Left ventricle myocardium inferior (tissue), 1 donor: ENCODE measurements around the gene POLR1E. TPM values are rescaled to one million over a fixed set of nuclear protein-coding genes. Genes with fewer than 3 reads are reported as not detected.

Experiments
- DNase-seq: peaks from one replicate; pipeline ENCODE4 v3.0.0-alpha.2; 2020
- H3K27ac ChIP-seq: fragments of 200-600 bp; replicated peaks from 2 replicates; pipeline ENCODE4 v1.8.0; 2021
- H3K27me3 ChIP-seq: fragments of 200-600 bp; 2 replicates; pipeline ENCODE4 v1.8.0; 2021; ENCODE audit warnings: low read depth
- H3K36me3 ChIP-seq: fragments of 200-600 bp; 2 replicates; pipeline ENCODE4 v1.8.0; 2021
- H3K4me1 ChIP-seq: fragments of 200-600 bp; 2 replicates; pipeline ENCODE4 v1.8.0; 2021
- H3K4me3 ChIP-seq: fragments of 200-600 bp; 2 replicates; pipeline ENCODE4 v1.8.0; 2021; ENCODE audit warnings: mild to moderate bottlenecking, moderate library complexity
- H3K9me3 ChIP-seq: fragments of 200-600 bp; replicated peaks from 2 replicates; pipeline ENCODE4 v1.8.0; 2021
- intact Hi-C: fragments of 100-400 bp; cut with micrococcal nuclease; formaldehyde crosslinking; loops from one replicate; pipeline ENCODE4 v1.11.0; 2022
- total RNA-seq: library from RNA; stranded (reverse); fragmentation: NEBNext Ultra II Directional; extraction: Animal tissue kit (Norgen Biotek cat#: 25700); gene quantifications from one replicate; pipeline ENCODE4 v1.2.1, GENCODE V29; 2021
- TF ChIP-seq, protein P1 (sequence below): fragments of 200-600 bp; IDR thresholded peaks from 2 replicates; pipeline ENCODE4 v1.8.0; 2021; ENCODE audit warnings: antibody characterized with exemption, mild to moderate bottlenecking, borderline replicate concordance
- donor health status: DM: no; HTN: yes; CAD: no; lungs with severe emphysema.

Gene POLR1E
- total RNA-seq, 1 donor from 2014 or later: 15.8 TPM

DNA sequence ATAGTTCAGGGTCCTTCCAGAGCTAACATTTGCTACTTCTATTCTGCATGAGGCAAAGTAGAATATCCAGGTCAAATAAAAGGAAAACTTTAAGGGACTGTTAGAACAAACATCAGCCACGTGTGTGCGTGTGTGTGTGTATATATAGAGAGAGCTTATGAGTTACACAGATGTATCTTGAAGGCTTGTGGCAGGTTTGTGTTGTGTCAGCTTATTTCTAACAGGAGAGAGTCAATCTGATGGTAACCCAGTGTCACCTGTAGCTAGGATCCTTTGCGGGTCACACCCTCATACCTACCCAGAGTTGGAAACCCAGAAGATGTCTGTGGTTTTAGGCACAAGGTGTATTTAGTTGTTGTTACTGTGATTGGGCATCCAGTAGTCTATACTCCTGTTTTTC lies 12.7 kb downstream of the POLR1E start:
- H3K27me3 ChIP-seq: no peaks in the 10 kb centered on the region
- no peak overlapping the region for H3K4me3 ChIP-seq
- no peaks in the 10 kb centered on the region for H3K9me3 ChIP-seq
- peaks cover 92% of the 10 kb centered on the region for H3K36me3 ChIP-seq
- no peaks in the 10 kb centered on the region for H3K4me1 ChIP-seq
- TF ChIP-seq, protein P1, sequence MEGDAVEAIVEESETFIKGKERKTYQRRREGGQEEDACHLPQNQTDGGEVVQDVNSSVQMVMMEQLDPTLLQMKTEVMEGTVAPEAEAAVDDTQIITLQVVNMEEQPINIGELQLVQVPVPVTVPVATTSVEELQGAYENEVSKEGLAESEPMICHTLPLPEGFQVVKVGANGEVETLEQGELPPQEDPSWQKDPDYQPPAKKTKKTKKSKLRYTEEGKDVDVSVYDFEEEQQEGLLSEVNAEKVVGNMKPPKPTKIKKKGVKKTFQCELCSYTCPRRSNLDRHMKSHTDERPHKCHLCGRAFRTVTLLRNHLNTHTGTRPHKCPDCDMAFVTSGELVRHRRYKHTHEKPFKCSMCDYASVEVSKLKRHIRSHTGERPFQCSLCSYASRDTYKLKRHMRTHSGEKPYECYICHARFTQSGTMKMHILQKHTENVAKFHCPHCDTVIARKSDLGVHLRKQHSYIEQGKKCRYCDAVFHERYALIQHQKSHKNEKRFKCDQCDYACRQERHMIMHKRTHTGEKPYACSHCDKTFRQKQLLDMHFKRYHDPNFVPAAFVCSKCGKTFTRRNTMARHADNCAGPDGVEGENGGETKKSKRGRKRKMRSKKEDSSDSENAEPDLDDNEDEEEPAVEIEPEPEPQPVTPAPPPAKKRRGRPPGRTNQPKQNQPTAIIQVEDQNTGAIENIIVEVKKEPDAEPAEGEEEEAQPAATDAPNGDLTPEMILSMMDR: no peak
- intact Hi-C loops: loop anchor here (10.0 kb wide), 1 partner anchor 64 kb away; no protein-coding TSS in a partner anchor
- H3K27ac ChIP-seq: no peak overlapping the region
- no peak for DNase-seq

DNA sequence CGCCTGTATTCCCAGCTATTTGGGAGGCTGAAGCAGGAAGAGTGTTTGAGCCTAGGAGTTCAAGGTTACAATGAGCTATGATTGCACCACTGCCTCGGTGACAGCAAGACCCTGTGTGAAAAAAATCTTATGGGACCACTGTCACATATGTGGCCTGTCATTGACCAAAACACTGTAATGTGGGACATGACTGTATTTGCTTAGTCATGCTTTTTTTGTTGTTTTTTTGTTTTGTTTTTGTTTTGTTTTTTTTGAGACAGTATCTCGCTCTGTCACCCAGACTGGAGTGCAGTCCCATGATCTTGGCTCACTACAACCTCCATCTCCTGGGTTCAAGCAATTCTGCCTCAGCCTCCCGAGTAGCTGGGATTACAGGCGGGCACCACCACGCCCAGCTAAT lies 13.5 kb downstream of the POLR1E start:
- no peak overlapping the region for H3K27ac ChIP-seq
- H3K36me3 ChIP-seq: peaks cover 92% of the 10 kb centered on the region
- TF ChIP-seq, protein P1: no peak
- DNase-seq: no peak
- no peak overlapping the region for H3K4me3 ChIP-seq
- intact Hi-C loops: loop anchor here (10.0 kb wide), 1 partner anchor 64 kb away; no protein-coding TSS in a partner anchor
- H3K9me3 ChIP-seq: no peaks in the 10 kb centered on the region
- no peaks in the 10 kb centered on the region for H3K4me1 ChIP-seq
- no peaks in the 10 kb centered on the region for H3K27me3 ChIP-seq

DNA sequence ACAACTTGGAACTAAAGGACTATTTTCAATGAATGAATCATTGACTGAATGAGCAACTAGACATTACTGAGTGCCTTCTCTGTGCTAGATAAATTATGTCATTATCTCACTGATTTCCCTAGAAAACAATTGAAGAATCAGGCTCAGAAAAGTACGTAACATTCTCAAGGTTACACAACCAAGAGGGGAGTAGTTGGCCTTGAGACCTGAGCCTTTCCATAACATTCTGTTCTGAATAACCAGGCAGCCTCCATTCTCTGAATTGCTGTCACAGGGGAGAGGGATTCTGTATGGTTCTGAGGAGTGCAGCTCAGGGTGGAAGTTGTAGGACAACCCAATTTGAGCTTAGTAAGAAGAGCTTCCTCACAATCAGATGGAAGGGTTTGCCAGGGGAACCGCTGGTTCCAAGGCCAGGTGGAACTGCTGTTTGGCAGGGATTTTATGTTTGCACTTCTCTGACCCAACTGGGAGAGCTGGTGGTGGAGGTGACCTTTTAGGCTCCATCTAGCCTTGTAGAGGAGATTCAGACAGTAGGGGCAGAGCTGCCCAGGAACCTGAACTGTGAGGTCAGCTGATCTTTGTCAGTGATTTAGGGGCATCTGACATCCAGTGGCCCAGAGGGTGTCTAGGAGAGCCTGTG lies 16.3 kb downstream of the POLR1E start:
- Histone ChIP-seq H3K4me1 (no peaks in the 10 kb centered on the region), H3K27ac (no peak overlapping the region), H3K36me3 (peaks cover 75% of the 10 kb centered on the region), H3K4me3 (no peak overlapping the region), H3K27me3 (no peaks in the 10 kb centered on the region), H3K9me3 (no peaks in the 10 kb centered on the region)
- TF ChIP-seq, protein P1: no peak
- intact Hi-C loops: no loop called here
- DNase-seq: no peak

DNA sequence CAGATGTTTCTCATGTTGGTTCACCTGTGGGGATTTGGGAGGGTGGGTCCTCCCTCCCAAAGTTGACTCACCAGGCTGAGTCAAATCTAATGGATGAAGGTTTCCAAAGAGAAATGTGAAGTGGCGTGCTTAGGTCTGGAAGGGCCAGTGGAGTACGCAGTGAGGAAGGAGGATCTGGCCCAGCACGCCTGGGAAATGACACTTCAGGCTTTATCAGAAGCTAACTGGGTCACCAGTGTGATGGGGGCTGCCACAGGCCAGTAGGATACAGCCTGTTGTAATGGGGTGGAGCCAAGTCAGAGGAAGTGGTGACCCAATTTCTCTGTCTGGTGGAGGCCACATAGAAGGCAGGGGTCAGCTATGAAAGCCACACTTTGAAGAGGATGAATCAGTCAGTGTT lies 18.0 kb downstream of the POLR1E start:
- Histone ChIP-seq H3K4me3 (no peak overlapping the region), H3K27me3 (no peaks in the 10 kb centered on the region), H3K9me3 (no peaks in the 10 kb centered on the region), H3K27ac (no peak overlapping the region), H3K36me3 (peaks cover 67% of the 10 kb centered on the region), H3K4me1 (no peaks in the 10 kb centered on the region)
- no peak for DNase-seq
- TF ChIP-seq, protein P1: no peak
- intact Hi-C loops: no loop called here

DNA sequence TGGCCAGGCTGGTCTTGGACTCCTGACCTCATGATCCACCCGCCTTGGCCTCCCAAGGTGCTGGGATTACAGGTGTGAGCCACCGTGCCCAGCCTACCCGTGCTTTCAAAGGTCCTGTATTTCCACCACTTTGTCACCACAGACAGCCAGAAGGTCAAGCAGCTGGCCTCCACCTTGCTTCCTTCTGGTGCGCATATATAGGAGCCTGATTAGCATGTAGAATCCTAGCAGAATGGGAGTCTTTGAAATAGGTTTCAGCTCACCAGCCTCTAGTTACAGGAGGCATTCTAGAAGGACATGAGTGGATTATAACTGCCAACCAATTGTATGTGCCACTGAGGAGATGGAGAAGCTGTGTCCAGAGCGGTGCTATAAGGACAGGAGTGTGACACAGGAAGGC lies 18.9 kb downstream of the POLR1E start:
- intact Hi-C loops: no loop called here
- H3K4me1 ChIP-seq: no peaks in the 10 kb centered on the region
- DNase-seq: no peak
- H3K9me3 ChIP-seq: no peaks in the 10 kb centered on the region
- no peak overlapping the region for H3K4me3 ChIP-seq
- no peak overlapping the region for H3K27ac ChIP-seq
- H3K36me3 ChIP-seq: peaks cover 58% of the 10 kb centered on the region
- TF ChIP-seq, protein P1: no peak
- H3K27me3 ChIP-seq: no peaks in the 10 kb centered on the region
